Measurements from ENCODE around the gene FGF4. TPM values are rescaled to one million over a fixed set of nuclear protein-coding genes. Genes with fewer than 3 reads are reported as not detected.
"Not testable (repeated sequence)": the region's sequence is repeated elsewhere in the genome, so short reads cannot be mapped to it uniquely, and the experiment has no call there.

The FGF4 gene
- total and polyA plus RNA-seq, 11 donors, result not detected

- H3K36me3 ChIP-seq, result no peaks in the 10 kb centered on the region
- peaks cover 0 to 5% (median 0%) of the 10 kb centered on the region in 12 donors for H3K9me3 ChIP-seq
- DNase-seq (no peak), ATAC-seq (no peak)
- peaks cover 0 to 18% (median 0%) of the 10 kb centered on the region in 12 donors for H3K4me1 ChIP-seq
- H3K27me3 ChIP-seq, result peaks cover 18 to 75% (median 45%) of the 10 kb centered on the region in 9 donors
- 52 to 62% (median 55%) methylated on average over 7 of the region's 7 CpGs for WGBS, 4 donors
- intact Hi-C loops (cut with DNase I), result no loop called here
- TF ChIP-seq POLR2A (IDR thresholded peaks at IDR 0.05) (no peak), CTCF (IDR thresholded peaks at IDR 0.05) (no peak)
- H3K27ac ChIP-seq, result no peak overlapping the region
- no peak overlapping the region for H3K4me3 ChIP-seq
Measured at GRCh38 chr11:69771466-69771865, 3.7 kb downstream of the FGF4 start.

DNA sequence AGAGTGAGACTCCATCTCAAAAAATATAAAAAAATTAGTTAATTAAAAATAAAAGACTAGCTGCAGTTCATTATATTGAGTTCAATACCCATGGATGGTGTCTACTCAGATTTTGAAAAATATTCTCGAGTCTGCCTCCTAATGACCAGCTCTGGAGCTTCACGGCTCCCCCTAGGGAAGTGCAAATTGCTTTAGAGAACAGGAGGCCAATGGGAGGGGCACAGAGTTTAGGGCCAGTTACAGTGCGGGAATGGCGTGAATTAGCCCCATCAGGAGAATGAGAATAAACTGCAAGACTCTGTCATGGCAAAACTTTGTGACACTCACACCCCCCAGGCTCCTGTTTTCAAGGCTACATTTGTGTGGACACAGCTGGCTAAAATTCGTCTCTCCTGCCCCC lies 4.6 kb downstream of the FGF4 start:
- no peak overlapping the region for H3K4me3 ChIP-seq
- H3K36me3 ChIP-seq, result no peaks in the 10 kb centered on the region
- TF ChIP-seq CTCF (IDR thresholded peaks at IDR 0.05) (no peak), POLR2A (IDR thresholded peaks at IDR 0.05) (no peak)
- WGBS, 4 donors, result 21 to 32% (median 25%) methylated on average over 5 of the region's 5 CpGs
- no peak for DNase-seq
- H3K9me3 ChIP-seq, result peaks cover 0 to 5% (median 0%) of the 10 kb centered on the region in 12 donors
- no peak overlapping the region for H3K27ac ChIP-seq
- H3K27me3 ChIP-seq, result peaks cover 18 to 67% (median 36%) of the 10 kb centered on the region in 9 donors
- no peak for ATAC-seq
- intact Hi-C loops (cut with DNase I), result no loop called here
- H3K4me1 ChIP-seq, result peaks cover 0 to 18% (median 0%) of the 10 kb centered on the region in 12 donors

GRCh38 chr11:69765498-69765995 lies 9.6 kb downstream of the FGF4 start:
- TF ChIP-seq POLR2A (IDR thresholded peaks at IDR 0.05) (no peak), CTCF (IDR thresholded peaks at IDR 0.05) (no peak)
- ATAC-seq (no peak), DNase-seq (no peak)
- no peak overlapping the region for H3K4me3 ChIP-seq
- no peaks in the 10 kb centered on the region for H3K36me3 ChIP-seq
- peaks cover 0 to 5% (median 0%) of the 10 kb centered on the region in 12 donors for H3K9me3 ChIP-seq
- no peaks in the 10 kb centered on the region for H3K4me1 ChIP-seq
- H3K27ac ChIP-seq, result no peak overlapping the region
- intact Hi-C loops (cut with DNase I), result no loop called here
- H3K27me3 ChIP-seq, result peaks cover 0 to 45% (median 8%) of the 10 kb centered on the region in 9 donors
- 58 to 79% (median 70%) methylated on average over 10 of the region's 10 CpGs for WGBS, 4 donors

- ATAC-seq; H3K4me3 ChIP-seq; H3K36me3 ChIP-seq; H3K4me1 ChIP-seq; H3K9me3 ChIP-seq; intact Hi-C loops (cut with DNase I); H3K27ac ChIP-seq; DNase-seq: not testable (repeated sequence)
- H3K27me3 ChIP-seq, result peaks cover 0 to 39% (median 5%) of the 10 kb centered on the region in 9 donors
- WGBS, 4 donors, result 85 to 94% (median 90%) methylated on average over 7 of the region's 7 CpGs
Measured at GRCh38 chr11:69764918-69765317, 10.2 kb downstream of the FGF4 start.

DNA sequence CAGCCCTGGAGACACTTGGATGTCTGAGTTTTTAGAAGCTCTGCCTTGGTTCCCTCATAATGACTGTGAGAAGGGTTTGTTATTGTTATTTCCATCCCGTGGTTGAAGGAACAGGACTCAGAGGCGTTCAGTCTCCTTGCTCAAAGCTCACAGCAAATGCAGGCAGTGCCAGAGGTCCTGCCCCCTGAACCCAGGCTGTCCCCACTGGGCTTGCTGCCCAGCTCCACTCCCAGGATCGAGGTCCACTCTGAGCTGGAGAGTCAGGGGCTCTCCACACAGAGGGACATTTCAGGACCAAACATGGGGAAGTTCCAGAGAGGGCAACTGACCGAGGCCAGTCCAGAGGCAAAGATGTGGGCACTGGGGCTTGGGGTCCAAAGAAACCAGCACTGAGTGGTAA lies 14.8 kb downstream of the FGF4 start:
- Histone ChIP-seq H3K36me3 (no peaks in the 10 kb centered on the region), H3K4me3 (no peak overlapping the region), H3K27ac (no peak overlapping the region), H3K9me3 (peaks cover 0 to 19% (median 0%) of the 10 kb centered on the region in 12 donors), H3K4me1 (no peaks in the 10 kb centered on the region), H3K27me3 (peaks cover 0 to 28% (median 4%) of the 10 kb centered on the region in 9 donors)
- no peak for DNase-seq
- WGBS, 4 donors, result 47 to 66% (median 61%) methylated on average over 4 of the region's 4 CpGs
- intact Hi-C loops (cut with DNase I), result no loop called here
- ATAC-seq, result no peak
- TF ChIP-seq POLR2A (IDR thresholded peaks at IDR 0.05), result no peak
- TF ChIP-seq CTCF (IDR thresholded peaks at IDR 0.05), result no peak

All from heart left ventricle (tissue), 16 donors.